ENCODE data around the gene VCAN. TPM values are rescaled to one million over a fixed set of nuclear protein-coding genes. Genes with fewer than 3 reads are reported as not detected.

The VCAN gene
- total RNA-seq, 1 donor from 2014 or later = 2.3 TPM

DNA sequence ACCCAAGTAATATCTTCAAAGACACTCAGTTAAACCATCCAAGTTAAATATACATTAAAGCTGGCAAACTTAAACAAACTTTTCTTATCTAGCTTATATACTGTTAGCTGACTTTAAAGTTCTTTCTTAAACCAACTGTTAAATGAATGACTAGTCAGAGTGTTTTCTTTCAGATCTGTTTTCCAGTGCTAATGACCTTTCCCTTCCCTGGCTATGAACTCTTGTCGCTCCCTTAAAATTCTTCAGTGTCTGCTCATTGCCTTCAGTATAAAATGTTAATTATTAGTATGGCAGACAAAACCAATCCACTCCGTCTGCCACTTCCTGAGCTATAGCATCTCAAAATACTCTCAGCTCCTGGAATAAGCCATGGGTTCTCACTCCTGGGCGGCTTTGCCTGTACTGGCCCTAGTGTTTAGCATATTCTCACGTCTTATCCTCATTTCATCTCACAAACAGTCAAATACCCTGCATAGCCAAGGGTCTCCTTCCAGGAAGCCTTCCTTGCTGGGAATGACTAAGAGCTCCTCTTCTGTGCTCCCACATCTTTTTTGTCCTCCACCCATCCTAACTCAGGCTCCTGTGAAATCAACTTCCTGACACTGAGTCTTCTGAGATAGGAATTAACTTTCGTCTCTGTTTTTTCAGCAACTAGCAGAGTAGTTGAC lies 87.7 kb downstream of the VCAN start:
- DNase-seq (ENCODE audit: low spot score) (no peak), ATAC-seq (no peak)

DNA sequence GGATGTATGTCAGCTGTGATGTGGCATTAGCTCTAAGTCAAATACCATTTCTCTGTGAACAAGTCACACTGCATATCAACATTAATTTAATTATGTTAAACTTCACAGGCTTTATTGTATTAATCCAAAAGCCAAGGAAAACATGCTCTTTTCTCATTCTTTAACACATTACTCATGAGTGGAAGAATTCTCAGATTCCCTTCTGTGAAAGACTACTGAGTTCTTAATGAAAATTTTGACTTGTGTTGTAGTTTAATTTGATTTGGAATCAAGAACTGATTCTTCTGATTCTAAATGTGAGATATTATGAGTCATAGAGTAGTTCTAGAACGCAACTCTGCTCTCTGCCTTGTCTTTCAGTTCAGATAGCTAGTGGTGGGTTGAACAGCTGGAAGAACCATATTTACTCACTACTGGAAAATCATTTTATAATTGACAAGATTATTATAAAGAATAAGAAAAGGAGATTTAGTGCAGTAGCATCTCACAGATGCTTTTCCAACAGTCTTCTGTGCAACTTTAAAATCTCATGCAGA lies 90.6 kb downstream of the VCAN start:
- DNase-seq (ENCODE audit: low spot score) (no peak), ATAC-seq (no peak)

DNA sequence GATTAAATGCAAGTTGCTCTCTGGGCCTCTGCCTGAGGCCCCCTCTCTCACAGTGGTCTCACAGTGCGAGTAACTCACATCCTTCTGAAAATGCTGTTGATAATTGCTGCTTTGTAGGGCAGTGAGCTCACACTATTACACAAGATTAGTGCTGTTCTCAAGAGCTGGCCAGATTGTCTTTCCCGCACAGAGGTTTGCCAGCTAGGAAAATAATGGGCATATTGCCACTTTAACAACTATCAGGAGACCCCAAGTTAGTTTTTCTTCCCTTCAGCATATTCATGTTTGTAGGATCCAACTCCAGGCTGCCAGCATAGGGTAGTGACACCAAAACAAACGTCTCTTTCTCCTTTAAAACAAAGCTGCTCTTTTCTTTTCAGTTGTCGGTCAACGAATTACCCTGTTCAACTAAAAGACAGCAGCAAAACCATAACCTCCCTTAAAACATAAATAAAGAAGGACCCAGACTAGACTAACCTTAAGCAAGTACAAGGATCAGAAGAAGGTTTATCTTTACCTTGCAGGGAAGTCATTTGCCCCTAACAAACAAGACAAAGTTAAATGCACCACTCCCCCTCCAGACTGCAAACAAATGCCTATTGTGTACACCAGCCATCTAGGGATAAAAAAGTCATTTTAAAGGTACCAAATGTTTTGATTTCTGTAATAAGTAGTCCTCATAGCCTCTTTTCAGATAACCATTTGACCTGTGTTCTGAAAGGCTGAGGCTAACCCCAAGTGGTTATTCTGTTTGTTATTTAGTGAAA lies 91.4 kb downstream of the VCAN start:
- ATAC-seq (peak; percentile 65), DNase-seq (ENCODE audit: low spot score) (no peak)

GRCh38 chr5:83563631-83564030 lies 92.1 kb downstream of the VCAN start:
- ATAC-seq = peak; percentile 77
- DNase-seq (ENCODE audit: low spot score) = peak; percentile 50

DNA sequence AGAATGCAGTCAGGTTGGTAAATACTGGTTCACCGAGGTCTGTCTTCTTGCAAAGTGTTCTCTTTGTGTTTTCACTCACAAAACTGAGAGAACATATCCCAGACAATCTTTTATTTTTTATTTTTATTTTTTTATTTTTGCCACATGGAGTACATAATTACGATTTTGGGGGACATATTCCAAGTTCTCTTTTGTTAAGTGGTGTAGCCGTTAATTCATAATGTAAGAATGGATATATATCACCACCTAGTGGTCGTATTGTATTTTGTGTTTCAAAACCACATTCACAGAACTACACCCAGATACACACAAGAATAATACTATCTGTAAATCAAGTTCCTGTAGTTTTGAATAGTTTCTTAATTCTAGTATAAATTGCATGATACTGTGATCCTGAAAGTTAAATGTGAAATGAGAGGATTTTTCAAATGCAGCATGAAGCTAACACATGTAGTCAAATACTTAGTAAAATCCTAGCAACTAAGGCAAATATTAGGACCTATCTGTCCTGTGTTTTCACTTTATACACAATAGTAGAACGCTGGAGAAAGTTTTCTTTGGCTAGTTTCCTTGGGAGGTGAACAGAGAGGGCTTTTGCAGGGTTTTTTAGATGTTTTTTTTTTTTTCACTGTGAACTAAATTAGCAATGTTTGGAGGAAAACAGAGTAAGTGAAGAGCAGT lies 92.7 kb downstream of the VCAN start:
- ATAC-seq (peak; percentile 86), DNase-seq (ENCODE audit: low spot score) (no peak)

DNA sequence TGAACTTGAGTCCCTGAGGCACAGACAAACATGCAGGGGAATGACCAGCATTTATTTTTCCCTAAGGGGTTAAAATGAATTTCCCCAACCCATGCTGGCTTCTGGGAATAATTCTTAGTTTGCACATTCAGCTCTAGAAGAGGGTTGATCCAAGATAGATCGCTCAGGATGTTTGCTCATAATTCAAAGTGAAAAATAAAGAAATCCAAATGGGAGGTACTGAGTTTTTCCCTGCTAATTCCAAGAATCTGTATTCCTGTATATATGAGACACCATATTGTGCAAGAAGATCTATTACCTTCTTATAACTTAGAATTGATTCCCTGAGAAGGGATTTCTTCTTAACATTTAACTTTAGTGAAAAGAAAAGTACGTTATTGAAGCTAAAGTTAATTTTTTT lies 96.2 kb downstream of the VCAN start:
- no peak for ATAC-seq

GRCh38 chr5:83568186-83568585 lies 96.6 kb downstream of the VCAN start:
- DNase-seq (ENCODE audit: low spot score) (no peak), ATAC-seq (no peak)

More for the DNA sequence above, 96.2 kb downstream of the VCAN start:
- DNase-seq (ENCODE audit: low spot score) = no peak

- DNase-seq (ENCODE audit: low spot score) (no peak), ATAC-seq (no peak)
Observed at GRCh38 chr5:83570916-83571315, 99.4 kb downstream of the VCAN start.

DNA sequence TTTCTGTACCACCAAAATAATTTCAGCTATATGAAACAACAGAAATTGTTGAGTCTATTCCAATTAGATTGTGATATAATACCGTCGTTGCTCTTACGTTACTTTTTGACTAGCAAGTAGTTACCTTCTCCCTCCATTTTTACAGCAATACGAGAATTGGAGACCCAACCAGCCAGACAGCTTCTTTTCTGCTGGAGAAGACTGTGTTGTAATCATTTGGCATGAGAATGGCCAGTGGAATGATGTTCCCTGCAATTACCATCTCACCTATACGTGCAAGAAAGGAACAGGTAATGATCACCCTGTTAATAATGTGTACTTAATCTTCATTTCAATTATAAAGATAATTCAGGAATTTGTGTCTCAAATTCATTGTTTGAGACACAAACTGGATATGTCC lies 100.7 kb downstream of the VCAN start:
- DNase-seq (ENCODE audit: low spot score) = no peak
- ATAC-seq = no peak

GRCh38 chr5:83576341-83576740 lies 104.8 kb downstream of the VCAN start:
- ATAC-seq (no peak), DNase-seq (ENCODE audit: low spot score) (no peak)

DNA sequence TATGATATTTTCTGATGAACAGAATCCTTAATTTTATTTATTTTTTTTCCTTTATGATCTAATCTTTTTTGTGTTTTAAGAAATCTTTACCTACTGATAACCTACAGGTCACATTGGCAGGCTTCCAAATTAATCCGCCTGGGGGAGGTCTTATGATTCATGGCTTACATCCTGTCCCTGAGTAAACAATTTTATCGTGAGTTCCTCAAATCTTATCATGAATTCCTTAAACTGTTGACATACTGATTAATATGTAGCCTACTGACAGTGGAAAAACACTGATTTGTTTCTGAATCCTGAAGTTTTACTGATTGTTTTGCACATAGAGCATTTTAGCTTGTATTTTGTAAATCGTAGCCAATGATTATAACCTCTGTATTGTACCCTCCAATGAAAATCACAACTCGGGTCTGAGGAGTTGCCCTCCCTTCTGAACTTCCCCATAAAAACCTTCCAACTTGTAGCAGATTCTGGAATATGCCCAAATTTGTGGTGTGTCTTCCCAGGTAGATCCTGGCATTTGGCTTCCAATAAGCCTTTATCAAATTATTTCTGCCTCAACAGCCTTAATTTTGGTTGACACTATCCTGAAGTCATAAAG lies 105.6 kb downstream of the VCAN start:
- ATAC-seq (peak; percentile 75), DNase-seq (ENCODE audit: low spot score) (peak; percentile 55)

- ATAC-seq (no peak), DNase-seq (ENCODE audit: low spot score) (no peak)
Observed at GRCh38 chr5:83583859-83584258, 112.3 kb downstream of the VCAN start.

- ATAC-seq (no peak), DNase-seq (ENCODE audit: low spot score) (no peak)
Observed at GRCh38 chr5:83586874-83587776, 115.6 kb downstream of the VCAN start.

- no peak for DNase-seq (ENCODE audit: low spot score)
- ATAC-seq = no peak
Observed at GRCh38 chr5:83589786-83590185, 118.2 kb downstream of the VCAN start.

- DNase-seq (ENCODE audit: low spot score) (no peak), ATAC-seq (no peak)
Observed at GRCh38 chr5:83590966-83591365, 119.4 kb downstream of the VCAN start.

DNA sequence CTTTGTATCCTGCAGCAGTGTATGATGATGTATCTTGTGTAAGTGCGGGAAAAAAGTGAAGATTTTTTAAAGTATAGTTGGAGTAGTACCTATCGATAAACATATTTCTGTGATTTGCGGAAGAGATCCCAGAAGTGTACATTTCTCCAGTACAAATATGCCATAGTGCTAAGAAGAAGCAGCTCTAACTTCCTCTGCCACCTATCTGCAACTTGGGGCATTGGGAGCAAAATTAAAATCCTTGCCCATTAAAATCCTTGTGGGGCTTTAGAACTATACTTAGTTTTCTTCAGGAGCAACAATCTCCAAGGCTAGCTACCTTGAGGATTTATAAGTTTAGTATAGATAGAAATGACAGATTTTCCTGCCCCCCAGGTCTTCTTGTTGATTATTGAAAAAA lies 123.7 kb downstream of the VCAN start:
- DNase-seq (ENCODE audit: low spot score) = no peak
- ATAC-seq = no peak

DNA sequence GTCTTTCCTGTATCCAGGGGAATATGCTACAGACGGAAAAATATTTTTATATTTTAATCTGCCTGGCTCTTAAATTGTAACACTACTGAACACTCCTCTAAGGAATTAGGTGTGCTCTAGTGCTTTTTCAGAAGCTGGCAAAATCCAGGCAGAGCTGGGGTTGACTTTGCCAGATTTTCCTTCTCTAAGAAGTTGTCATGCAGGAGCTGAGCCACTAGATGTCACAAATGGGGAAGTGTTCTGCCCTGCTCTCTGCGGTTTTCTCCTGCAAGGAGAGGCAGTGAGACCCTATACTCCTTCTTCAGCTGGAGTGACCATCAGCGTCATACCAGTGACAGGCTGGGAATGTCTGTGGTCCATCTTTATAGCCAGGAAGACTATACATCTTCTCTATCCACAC lies 136.6 kb downstream of the VCAN start:
- DNase-seq (ENCODE audit: low spot score) (peak; percentile 44), ATAC-seq (peak; percentile 88)

- ATAC-seq (no peak), DNase-seq (ENCODE audit: low spot score) (no peak)
Observed at GRCh38 chr5:83614841-83615240, 143.3 kb downstream of the VCAN start.

GRCh38 chr5:83628360-83628759 lies 156.8 kb downstream of the VCAN start:
- ATAC-seq = no peak
- no peak for DNase-seq (ENCODE audit: low spot score)

Data from left lobe of liver (tissue), 2 donors.